ENCODE data around the gene NUP210.

NUP210 gene

DNA sequence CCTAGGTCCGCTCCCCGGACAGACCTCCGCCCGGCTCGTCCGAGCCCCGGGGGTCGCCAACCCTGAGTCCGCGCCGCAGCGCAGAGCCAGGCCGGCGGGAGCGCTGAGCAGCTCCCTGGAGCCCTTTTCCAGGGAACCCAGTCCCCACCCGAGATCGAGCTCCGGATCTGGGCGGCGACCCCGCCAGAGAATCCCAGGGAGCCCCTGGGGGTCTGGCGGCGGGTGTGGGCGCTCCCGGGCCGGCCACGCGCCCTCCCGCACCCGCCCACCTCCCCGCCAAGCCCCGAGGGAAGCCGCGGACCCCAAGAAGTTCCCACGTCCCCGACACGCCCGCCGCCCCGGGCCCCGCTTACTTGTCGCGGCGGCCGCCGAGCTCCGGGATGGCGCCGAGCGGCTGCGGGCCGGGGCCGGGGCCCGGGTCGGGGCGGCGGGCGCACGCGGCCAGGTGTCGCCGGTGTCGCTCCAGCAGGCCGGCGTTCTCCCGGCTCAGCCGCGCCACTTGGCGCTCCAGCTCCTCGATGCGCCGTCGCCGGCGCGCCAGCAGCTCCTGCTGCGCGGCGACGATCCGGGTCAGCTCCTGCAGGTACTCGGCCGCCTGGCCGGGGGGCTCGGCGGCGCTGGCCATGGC lies 137.7 kb downstream of the NUP210 start:
- TF ChIP-seq, protein P1, sequence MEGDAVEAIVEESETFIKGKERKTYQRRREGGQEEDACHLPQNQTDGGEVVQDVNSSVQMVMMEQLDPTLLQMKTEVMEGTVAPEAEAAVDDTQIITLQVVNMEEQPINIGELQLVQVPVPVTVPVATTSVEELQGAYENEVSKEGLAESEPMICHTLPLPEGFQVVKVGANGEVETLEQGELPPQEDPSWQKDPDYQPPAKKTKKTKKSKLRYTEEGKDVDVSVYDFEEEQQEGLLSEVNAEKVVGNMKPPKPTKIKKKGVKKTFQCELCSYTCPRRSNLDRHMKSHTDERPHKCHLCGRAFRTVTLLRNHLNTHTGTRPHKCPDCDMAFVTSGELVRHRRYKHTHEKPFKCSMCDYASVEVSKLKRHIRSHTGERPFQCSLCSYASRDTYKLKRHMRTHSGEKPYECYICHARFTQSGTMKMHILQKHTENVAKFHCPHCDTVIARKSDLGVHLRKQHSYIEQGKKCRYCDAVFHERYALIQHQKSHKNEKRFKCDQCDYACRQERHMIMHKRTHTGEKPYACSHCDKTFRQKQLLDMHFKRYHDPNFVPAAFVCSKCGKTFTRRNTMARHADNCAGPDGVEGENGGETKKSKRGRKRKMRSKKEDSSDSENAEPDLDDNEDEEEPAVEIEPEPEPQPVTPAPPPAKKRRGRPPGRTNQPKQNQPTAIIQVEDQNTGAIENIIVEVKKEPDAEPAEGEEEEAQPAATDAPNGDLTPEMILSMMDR (IDR thresholded peaks at IDR 0.05; ENCODE audit: low read depth, low read length), result no peak
- no peak for DNase-seq (ENCODE audit: low read depth in 2 of 2)
- no peak overlapping the region for H3K4me3 ChIP-seq (replicated peaks in 1 of 2; ENCODE audit: low read depth in 2 of 2, low read length in 2 of 2)

DNA sequence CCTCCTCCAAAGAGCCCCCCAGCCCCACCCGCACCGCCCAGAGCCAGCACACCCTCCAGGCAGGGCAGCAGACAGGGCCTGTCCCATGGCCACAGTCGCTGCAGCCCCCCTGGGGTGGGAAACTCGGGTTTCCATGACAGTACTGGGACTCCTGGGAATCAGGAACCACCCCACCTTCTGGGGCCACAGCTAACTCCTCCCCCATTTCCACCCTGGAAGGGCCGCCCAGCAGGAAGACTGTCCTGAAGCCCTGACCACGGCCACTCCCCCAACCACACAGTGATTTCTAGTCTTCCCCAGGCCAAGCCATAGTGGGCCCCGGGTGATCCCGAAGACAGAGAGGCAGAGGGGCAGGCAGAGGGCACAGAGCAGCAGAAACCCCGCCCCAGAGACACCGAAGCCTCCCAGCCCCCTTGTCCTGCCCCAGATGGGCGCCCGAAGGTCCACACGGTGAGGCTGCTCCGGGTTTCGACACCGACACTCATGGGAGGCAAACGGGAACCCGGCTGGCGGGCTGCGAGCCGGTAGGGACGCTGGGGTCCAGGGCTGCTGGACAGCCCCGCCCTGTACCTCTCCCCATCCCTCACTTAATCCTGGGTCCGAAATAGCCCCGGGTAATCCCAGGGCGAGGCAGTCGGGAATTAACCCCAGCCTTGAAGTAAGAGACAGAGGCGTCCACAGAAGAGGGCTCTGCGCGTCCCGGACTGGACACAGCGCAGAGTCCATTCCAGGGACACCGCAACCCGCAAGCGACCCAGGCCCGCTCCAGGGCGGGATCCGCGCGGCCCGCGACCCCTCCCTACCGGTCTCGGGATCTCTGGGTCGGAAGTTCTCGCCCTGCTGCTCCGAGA lies 138.4 kb downstream of the NUP210 start:
- TF ChIP-seq, protein P1 (IDR thresholded peaks at IDR 0.05; ENCODE audit: low read depth, low read length), result no peak
- no peak for DNase-seq (ENCODE audit: low read depth in 2 of 2)
- H3K4me3 ChIP-seq (replicated peaks in 1 of 2; ENCODE audit: low read depth in 2 of 2, low read length in 2 of 2), result no peak overlapping the region

DNA sequence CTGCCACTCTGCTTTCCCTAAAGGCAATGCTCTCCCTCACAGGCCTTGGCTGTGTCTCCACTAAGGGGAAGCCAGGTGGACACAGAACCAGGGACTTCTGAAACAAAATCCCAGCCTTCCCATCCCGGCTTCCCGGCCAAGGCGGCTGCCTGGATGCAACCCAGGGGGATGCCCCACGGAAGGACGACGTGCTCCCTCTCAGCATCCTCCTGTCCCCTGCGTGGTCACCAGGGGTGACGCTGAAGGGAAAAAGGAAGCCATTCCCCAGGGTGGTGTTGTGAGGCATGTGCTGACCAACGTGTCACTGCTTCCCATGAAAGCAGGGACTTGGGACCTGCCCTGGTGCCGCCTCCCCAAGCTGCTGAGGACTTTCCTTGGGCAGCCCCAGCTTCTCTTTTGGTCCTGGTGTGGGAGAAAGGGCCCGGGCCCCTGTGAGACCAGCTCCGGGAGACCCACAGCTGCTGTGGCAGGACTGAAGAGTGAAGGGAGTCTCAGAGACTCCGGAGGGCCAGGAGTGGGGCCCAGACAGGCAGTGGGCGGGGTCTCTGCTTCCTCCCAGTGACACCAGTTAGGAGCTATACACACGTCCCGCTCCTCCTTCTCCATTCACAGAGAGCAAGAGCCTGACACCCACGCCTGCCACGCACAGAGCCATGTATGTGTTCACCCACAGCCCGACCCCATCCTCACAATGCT lies 139.2 kb downstream of the NUP210 start:
- no peak for DNase-seq (ENCODE audit: low read depth in 2 of 2)
- H3K4me3 ChIP-seq (replicated peaks in 1 of 2; ENCODE audit: low read depth in 2 of 2, low read length in 2 of 2), result no peak overlapping the region
- TF ChIP-seq, protein P1 (IDR thresholded peaks at IDR 0.05; ENCODE audit: low read depth, low read length), result no peak

DNA sequence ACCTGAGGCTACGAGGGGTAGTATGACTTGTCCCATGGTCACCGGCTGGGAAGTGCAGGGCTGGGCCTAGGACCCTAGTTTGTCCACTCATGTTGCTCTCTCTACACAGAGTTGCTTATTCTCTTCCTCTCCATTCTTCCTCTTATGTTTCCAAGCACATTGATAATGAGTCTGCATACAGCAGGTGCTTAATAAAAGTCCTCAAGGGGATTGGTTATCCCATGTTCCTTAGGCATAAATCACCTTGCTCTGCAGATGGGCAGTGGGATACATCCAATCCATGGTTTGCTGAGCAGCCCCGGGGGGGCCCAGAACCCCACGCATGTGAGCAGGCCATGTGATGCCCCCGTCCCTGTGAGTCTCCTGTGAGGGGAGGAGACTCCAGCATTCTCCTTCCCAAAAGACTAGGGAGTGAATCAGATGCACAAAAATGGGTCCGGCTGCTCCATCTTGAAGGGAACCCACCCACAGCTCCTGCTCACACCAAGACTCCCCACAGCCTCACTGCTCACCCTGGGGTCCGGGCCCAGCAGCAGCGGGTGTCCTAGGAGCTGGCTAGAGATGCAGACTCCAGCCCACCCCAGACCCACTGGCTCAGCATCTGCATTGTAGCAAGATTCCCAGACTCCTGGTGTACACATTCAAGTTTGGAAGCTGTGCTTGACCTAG lies 139.9 kb downstream of the NUP210 start:
- TF ChIP-seq, protein P1 (IDR thresholded peaks at IDR 0.05; ENCODE audit: low read depth, low read length), result no peak
- DNase-seq (ENCODE audit: low read depth in 2 of 2), result no peak
- H3K4me3 ChIP-seq (replicated peaks in 1 of 2; ENCODE audit: low read depth in 2 of 2, low read length in 2 of 2), result no peak overlapping the region

DNA sequence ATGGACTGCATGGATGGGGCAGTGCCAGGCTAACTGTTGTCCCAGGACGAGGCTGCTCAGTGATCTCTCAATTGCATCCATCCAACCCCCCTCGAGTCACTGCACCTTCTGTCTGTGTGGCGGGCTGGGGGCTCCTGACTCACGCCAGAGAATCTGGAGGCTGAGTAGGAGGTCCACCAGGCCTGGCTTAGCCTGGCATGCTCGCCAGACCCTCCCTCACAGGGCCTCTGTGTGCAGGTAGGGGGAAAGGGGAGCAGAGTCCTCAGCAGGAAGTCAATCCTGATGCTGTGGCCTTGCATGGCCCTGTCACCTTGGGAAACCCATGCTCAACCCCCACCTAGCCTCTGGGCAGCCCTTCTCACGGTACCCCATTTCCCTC lies 140.6 kb downstream of the NUP210 start:
- DNase-seq (ENCODE audit: low read depth in 2 of 2), result no peak
- TF ChIP-seq, protein P1 (IDR thresholded peaks at IDR 0.05; ENCODE audit: low read depth, low read length), result no peak
- no peak overlapping the region for H3K4me3 ChIP-seq (replicated peaks in 1 of 2; ENCODE audit: low read depth in 2 of 2, low read length in 2 of 2)

DNA sequence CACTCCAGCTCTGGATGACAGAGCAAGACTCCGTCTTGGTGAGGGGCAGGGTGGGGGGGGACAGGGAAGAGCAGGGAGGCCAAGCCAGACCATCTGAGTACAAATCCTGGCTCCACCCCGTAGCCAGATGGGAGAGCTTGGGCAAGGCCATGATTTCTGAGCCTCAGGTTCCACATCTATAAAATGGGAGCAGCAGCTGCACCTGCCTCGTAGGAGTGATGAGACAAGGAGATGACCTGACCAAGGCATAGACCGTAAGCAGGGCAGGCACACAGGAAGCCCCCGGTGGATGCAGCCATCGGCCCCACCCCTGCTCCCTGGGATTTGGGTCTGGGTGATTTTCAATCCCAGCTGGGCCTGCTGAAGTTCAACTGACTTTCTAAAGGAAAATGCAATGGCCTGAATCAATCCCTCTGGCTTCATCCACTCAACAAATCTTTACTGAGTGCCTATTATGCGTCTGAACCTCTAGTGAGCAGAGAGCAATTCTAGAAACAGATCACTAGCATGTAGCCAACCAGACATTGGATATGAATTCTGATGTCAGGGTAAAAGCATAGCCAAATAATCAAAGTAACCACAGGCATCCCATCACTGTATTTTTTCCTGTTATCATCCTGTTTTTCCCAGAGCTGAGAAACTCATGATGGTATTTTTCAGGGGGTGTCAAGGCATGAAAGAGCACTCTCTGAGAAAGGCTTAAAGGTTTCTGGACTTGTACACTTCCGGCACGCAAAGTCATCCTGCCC lies 141.2 kb downstream of the NUP210 start:
- DNase-seq (ENCODE audit: low read depth in 2 of 2), result no peak
- TF ChIP-seq, protein P1 (IDR thresholded peaks at IDR 0.05; ENCODE audit: low read depth, low read length), result no peak

More for the DNA sequence above, 141.2 kb downstream of the NUP210 start:
- no peak overlapping the region for H3K4me3 ChIP-seq (replicated peaks in 1 of 2; ENCODE audit: low read depth in 2 of 2, low read length in 2 of 2)

Data from cardiac fibroblast (primary cell).